ENCODE measurements around the gene NPAS2.

DNA sequence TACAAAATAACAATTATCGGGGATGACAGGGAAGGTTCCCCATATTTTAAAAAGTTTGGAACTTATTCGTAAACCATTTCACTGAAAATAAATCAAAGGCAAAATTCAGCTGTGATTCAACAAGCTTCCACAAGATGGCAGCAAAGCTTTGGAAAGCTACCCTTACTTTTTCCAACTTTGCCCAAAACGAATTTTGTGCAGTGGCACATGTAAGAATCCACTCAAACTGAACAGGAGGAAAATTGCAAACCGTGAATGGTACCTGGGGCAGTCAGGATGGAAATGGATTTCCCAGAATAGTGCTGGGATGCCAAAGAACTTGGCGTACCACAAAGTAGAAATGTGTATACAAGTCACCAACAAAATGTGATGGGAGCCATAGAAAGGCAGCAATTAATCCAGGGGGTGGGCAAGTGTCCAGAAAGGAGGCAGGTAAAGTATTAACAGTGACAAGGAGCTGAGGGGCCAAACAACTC is 192.8 kb downstream of the NPAS2 start:
- TF ChIP-seq, protein P1, sequence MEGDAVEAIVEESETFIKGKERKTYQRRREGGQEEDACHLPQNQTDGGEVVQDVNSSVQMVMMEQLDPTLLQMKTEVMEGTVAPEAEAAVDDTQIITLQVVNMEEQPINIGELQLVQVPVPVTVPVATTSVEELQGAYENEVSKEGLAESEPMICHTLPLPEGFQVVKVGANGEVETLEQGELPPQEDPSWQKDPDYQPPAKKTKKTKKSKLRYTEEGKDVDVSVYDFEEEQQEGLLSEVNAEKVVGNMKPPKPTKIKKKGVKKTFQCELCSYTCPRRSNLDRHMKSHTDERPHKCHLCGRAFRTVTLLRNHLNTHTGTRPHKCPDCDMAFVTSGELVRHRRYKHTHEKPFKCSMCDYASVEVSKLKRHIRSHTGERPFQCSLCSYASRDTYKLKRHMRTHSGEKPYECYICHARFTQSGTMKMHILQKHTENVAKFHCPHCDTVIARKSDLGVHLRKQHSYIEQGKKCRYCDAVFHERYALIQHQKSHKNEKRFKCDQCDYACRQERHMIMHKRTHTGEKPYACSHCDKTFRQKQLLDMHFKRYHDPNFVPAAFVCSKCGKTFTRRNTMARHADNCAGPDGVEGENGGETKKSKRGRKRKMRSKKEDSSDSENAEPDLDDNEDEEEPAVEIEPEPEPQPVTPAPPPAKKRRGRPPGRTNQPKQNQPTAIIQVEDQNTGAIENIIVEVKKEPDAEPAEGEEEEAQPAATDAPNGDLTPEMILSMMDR (conservative IDR thresholded peaks at IDR 0.05 in 1 of 2, IDR thresholded peaks at IDR 0.05 in 1 of 2; ENCODE audit: low read depth in 1 of 2, low read length in 2 of 2): peak; percentile 80
- TF ChIP-seq EZH2 (IDR thresholded peaks at IDR 0.05; ENCODE audit: low read length, missing control alignments): no peak
